Activated naive CD4-positive, alpha-beta T cell treated with anti-CD3 and anti-CD28 coated beads, Interleukin-2, amount 50 U/mL, for 24 hours (primary cell): Measurements from ENCODE around the gene SLC6A3.

ENCODE experiments used
- H3K27ac Mint-ChIP-seq: one replicate; pipeline ENCODE4 v1.8.0; 2021; ENCODE audit warnings: mild to moderate bottlenecking, mixed read lengths
- H3K27me3 Mint-ChIP-seq: one replicate; pipeline ENCODE4 v1.8.0; 2021; ENCODE audit warnings: mixed read lengths
- H3K36me3 Mint-ChIP-seq: one replicate; pipeline ENCODE4 v1.8.0; 2021; ENCODE audit warnings: mixed read lengths
- H3K4me1 Mint-ChIP-seq: one replicate; pipeline ENCODE4 v1.8.0; 2021; ENCODE audit warnings: mixed read lengths
- H3K4me3 Mint-ChIP-seq: one replicate; pipeline ENCODE4 v1.8.0; 2021; ENCODE audit warnings: mild to moderate bottlenecking, mixed read lengths
- H3K9me3 Mint-ChIP-seq: one replicate; pipeline ENCODE4 v1.8.0; 2021; ENCODE audit warnings: mixed read lengths

Gene SLC6A3

DNA sequence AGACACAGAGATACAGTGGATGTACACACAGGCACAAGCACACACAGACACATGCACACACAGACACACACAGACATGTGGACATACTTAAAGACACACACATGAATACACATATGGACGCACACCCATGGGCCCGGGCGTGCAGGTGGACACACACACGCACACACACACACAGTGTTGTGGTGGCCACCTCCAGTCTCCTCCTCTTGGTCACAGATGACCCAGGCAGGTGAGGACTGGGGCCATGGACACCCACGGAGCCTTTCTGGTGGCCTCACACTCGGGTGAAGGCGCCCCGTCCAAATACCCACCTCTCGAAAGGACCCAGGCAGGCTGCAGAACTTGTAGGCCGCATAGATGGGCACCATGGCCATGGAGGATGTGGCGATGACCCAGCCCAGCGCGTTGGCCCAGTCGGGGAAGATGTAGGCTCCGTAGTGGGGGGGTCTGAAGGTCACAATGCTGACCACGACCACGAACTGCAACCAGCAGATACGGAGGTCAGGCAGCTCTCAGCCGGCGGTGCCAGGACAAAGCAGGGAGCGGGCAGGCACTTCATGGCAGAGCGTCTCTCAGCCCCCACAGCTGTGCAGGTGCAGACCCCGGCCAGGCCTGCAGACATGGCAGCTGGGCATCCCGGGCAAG lies 42.5 kb downstream of the SLC6A3 start:
- H3K27me3 Mint-ChIP-seq = peaks cover 1% of the 10 kb centered on the region
- no peak overlapping the region for H3K27ac Mint-ChIP-seq
- peaks cover 2% of the 10 kb centered on the region for H3K36me3 Mint-ChIP-seq
- no peak overlapping the region for H3K4me3 Mint-ChIP-seq
- no peaks in the 10 kb centered on the region for H3K9me3 Mint-ChIP-seq
- H3K4me1 Mint-ChIP-seq = no peaks in the 10 kb centered on the region

DNA sequence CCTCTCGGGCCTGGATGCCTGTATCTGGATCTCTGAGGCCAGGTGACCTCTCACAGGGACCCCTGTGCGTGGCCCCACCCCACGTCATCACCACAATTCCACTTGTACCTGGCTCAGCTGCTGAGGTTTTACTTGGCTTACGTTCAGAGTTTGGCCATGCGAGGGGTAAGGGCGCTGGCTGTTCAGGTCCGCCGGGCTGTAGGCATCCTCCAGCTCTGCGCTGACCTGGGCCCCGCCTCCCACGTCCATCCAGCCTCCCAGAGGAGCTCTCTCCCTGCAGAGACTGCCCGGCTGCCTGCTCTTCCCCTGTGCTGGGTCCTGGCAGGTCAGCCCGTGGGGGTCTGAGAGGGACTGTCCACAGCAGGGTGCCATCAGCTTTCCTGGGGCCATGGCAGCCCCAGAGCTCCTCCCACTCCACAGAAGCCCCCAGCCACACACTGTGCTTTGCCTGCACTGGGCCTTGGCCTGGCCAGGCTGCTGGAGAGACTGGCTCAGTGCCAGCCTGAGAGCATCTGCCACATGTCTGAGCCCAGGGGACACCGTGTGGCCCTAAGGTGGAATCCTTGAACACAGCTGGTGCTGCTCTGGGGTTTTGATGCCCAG lies 43.6 kb downstream of the SLC6A3 start:
- Mint-ChIP-seq H3K9me3 (no peaks in the 10 kb centered on the region), H3K36me3 (peaks cover 2% of the 10 kb centered on the region), H3K27ac (no peak overlapping the region), H3K4me1 (no peaks in the 10 kb centered on the region), H3K4me3 (no peak overlapping the region), H3K27me3 (peaks cover 6% of the 10 kb centered on the region)

GRCh38 chr5:1400936-1401335 lies 44.3 kb downstream of the SLC6A3 start:
- no peaks in the 10 kb centered on the region for H3K9me3 Mint-ChIP-seq
- H3K36me3 Mint-ChIP-seq = peaks cover 2% of the 10 kb centered on the region
- H3K27ac Mint-ChIP-seq = no peak overlapping the region
- H3K4me1 Mint-ChIP-seq = no peaks in the 10 kb centered on the region
- H3K4me3 Mint-ChIP-seq = no peak overlapping the region
- H3K27me3 Mint-ChIP-seq = peaks cover 6% of the 10 kb centered on the region

DNA sequence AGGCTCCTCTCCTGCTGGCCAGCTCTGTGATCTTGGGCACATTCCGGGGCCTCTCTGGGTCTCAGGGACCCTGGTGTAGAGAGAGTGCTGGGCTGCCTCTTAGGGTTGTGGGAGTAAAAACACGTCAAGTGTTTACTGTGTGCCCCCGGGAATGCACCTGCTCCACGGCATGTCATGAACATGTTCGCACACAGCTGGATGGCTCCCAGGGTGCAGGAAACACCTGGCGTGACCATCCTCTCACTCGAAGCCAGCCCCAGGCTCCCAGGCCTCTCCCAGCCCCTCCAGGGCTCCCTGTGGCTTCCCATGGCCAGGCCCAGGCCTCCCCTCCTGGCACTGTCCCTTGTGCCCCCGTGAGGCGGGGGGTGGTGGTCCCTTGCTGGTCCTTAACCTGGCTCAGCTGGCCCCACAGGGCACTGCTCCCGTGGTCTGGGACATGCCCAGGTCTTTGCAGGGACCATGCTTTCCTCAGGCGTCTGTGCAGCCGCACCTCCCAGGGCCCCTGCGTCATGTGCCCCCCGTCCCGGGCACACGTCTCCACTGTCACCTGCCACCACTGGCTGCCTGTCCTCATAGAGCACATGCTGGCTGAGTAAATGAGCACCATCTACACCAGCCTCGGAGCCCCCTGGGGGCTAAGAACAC lies 44.9 kb downstream of the SLC6A3 start:
- Mint-ChIP-seq H3K9me3 (no peaks in the 10 kb centered on the region), H3K27me3 (peaks cover 6% of the 10 kb centered on the region), H3K4me3 (no peak overlapping the region), H3K27ac (no peak overlapping the region), H3K4me1 (no peaks in the 10 kb centered on the region), H3K36me3 (peaks cover 2% of the 10 kb centered on the region)

GRCh38 chr5:1399737-1400136 lies 45.5 kb downstream of the SLC6A3 start:
- H3K9me3 Mint-ChIP-seq = no peaks in the 10 kb centered on the region
- H3K27ac Mint-ChIP-seq = no peak overlapping the region
- H3K36me3 Mint-ChIP-seq = peaks cover 2% of the 10 kb centered on the region
- no peak overlapping the region for H3K4me3 Mint-ChIP-seq
- no peaks in the 10 kb centered on the region for H3K4me1 Mint-ChIP-seq
- peaks cover 6% of the 10 kb centered on the region for H3K27me3 Mint-ChIP-seq

GRCh38 chr5:1396293-1396816 lies 48.9 kb downstream of the SLC6A3 start:
- Mint-ChIP-seq H3K27me3 (peaks cover 6% of the 10 kb centered on the region), H3K4me1 (no peaks in the 10 kb centered on the region), H3K4me3 (no peak overlapping the region), H3K36me3 (peaks cover 2% of the 10 kb centered on the region), H3K27ac (no peak overlapping the region), H3K9me3 (no peaks in the 10 kb centered on the region)

GRCh38 chr5:1394881-1395860 lies 50.1 kb downstream of the SLC6A3 start:
- H3K36me3 Mint-ChIP-seq = peaks cover 2% of the 10 kb centered on the region
- H3K4me1 Mint-ChIP-seq = no peaks in the 10 kb centered on the region
- peaks cover 6% of the 10 kb centered on the region for H3K27me3 Mint-ChIP-seq
- H3K9me3 Mint-ChIP-seq = no peaks in the 10 kb centered on the region
- no peak overlapping the region for H3K27ac Mint-ChIP-seq
- no peak overlapping the region for H3K4me3 Mint-ChIP-seq

- H3K4me1 Mint-ChIP-seq = no peaks in the 10 kb centered on the region
- H3K9me3 Mint-ChIP-seq = no peaks in the 10 kb centered on the region
- no peak overlapping the region for H3K27ac Mint-ChIP-seq
- peaks cover 5% of the 10 kb centered on the region for H3K27me3 Mint-ChIP-seq
- H3K36me3 Mint-ChIP-seq = no peaks in the 10 kb centered on the region
- H3K4me3 Mint-ChIP-seq = no peak overlapping the region
Measured at GRCh38 chr5:1393571-1394501, 51.4 kb downstream of the SLC6A3 start.

DNA sequence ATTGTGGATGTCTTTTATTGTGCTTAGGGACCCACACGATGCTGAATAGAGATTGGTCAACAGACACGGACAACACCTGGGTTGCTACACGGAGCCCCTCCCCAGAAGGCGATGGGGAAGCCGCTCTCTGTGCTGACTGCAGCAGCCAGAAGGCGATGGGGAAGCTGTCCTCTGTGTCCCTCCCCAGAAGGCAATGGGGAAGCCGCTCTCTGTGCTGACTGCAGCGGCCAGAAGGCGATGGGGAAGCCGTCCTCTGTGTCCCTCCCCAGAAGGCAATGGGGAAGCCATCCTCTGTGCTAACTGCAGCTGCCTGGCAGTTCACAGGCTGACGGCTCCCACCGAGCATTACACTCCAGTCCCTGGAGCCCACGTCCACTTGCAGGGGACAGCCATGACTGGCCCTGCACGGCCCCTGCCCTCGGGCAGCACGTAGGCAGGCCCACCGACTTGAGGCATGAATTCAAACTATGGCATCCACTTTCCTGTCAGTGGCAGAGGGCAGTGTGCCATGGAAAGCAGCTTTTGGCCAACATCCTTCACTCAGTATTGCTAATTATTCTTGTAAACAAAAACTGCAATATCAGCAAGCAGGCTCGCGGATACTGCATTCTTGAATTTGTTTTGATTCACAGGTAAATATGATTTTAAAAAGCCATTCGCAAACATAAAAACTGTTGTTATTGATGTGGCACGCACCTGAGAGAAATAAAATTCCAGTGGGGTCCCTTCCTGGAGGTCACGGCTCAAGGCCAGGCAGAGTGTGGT lies 52.3 kb downstream of the SLC6A3 start:
- Mint-ChIP-seq H3K9me3 (no peaks in the 10 kb centered on the region), H3K4me3 (no peak overlapping the region), H3K27me3 (peaks cover 5% of the 10 kb centered on the region), H3K27ac (no peak overlapping the region), H3K36me3 (no peaks in the 10 kb centered on the region), H3K4me1 (no peaks in the 10 kb centered on the region)

- Mint-ChIP-seq H3K9me3 (no peaks in the 10 kb centered on the region), H3K27me3 (peaks cover 5% of the 10 kb centered on the region), H3K4me3 (no peak overlapping the region), H3K36me3 (no peaks in the 10 kb centered on the region), H3K27ac (no peak overlapping the region), H3K4me1 (peaks cover 4% of the 10 kb centered on the region)
Measured at GRCh38 chr5:1392261-1392660, 53.0 kb downstream of the SLC6A3 start.

DNA sequence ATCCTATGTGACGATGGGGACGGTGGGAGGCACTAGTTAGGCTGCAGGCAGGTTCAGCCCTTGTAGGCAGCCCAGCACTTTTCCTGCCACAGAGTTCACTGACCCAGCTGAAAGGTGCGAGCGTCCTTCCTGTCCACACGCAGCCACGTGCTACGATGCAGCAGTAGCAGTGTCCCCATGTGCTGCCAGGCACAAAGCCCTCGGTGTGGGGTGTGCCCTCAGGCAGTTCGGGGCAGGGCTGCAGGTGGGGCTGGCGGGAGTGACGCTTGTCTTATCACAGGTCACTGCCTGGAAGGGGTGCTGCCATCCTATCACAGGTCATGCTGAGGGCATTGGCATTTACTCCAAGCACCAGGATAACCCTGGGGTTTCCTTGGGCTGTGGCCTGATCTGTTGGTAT lies 53.5 kb downstream of the SLC6A3 start:
- H3K27me3 Mint-ChIP-seq = peaks cover under 1% of the 10 kb centered on the region
- H3K27ac Mint-ChIP-seq = no peak overlapping the region
- H3K4me3 Mint-ChIP-seq = no peak overlapping the region

GRCh38 chr5:1390861-1391600 lies 54.2 kb downstream of the SLC6A3 start:
- Mint-ChIP-seq H3K27me3 (no peaks in the 10 kb centered on the region), H3K27ac (no peak overlapping the region), H3K4me1 (peaks cover 16% of the 10 kb centered on the region), H3K9me3 (no peaks in the 10 kb centered on the region), H3K36me3 (no peaks in the 10 kb centered on the region), H3K4me3 (no peak overlapping the region)

More for the DNA sequence above, 53.5 kb downstream of the SLC6A3 start:
- H3K36me3 Mint-ChIP-seq = no peaks in the 10 kb centered on the region
- H3K4me1 Mint-ChIP-seq = peaks cover 10% of the 10 kb centered on the region
- H3K9me3 Mint-ChIP-seq = no peaks in the 10 kb centered on the region

GRCh38 chr5:1390333-1390732 lies 54.9 kb downstream of the SLC6A3 start:
- Mint-ChIP-seq H3K27ac (no peak overlapping the region), H3K4me1 (peaks cover 21% of the 10 kb centered on the region), H3K27me3 (no peaks in the 10 kb centered on the region), H3K36me3 (no peaks in the 10 kb centered on the region), H3K9me3 (no peaks in the 10 kb centered on the region), H3K4me3 (no peak overlapping the region)
